MV-4-11 (cell line): ENCODE data around the gene CDYL.
A peak's percentile ranks its signal among the peaks of the same experiment; 100 is the strongest.

Experiments
- DNase-seq: peaks from one replicate; lab custom pipeline; 2025; lab: John Stamatoyannopoulos, UW

CDYL gene

DNA sequence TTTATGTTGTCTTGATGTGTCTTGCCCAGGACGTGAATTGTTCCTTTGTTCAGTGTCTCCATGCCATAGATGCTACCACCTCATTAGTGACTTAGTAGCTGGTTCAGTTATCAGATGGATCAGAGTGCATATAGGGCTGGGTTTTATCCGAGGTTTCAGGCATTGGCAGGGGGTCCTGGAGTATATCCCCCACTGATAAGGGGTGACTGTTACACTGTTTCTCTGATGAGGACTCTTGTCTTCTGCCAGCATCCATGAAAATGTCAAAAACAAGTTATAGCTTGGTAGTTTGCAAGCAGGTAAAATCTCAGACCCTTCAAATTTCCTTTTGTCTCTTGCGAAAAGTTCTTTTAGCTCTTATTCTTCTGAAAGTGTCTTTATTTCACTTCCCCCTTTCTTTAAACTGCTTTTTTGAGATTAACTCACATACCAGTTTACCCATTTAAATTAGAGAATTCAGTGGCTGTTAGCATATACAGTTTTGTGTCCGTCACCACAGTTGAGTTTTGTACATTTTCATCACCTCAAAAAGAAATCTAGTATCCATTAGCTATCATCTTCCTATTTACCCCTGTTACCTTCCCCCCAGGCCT, 109.2 kb downstream of the CDYL start:
- DNase-seq, result peak; percentile 49

DNA sequence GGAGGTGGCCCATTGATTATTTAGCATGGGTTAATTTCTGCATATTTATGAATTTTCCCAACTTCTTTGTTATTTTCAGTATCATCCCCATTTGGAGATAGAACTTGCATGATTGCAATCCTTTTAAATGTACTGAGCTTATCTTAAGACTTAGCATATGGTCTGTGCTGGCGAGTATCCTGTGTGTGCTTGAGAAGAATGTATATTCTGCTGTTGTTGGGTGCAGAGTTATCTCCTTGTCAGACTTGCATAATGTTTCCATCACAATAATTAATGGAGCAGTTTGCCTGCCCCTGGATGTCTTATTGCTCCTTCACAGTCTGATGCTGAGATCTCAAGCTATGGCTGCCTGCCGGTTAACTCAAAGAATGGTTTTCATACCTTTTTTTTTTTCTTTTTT, 112.6 kb downstream of the CDYL start:
- DNase-seq, result no peak

DNA sequence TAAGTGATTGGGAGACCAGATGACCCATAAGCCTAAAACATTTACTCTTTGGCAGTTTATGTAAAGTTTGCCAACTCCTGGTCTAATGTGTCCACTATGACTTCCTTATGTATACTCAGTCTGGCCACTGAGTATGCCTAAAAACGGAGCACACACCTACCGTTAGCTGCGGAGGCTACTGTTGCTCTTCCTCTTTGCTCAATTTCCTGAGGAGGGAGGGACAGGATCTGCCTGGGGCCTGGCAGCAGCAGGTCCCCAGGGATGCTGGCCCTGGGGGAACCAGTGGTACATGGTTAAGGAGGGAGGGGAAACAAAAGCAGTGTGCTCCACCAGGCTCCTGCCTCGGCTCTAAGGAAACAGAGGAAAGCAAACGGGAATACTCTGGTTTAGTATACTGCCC, 113.5 kb downstream of the CDYL start:
- peak; percentile 58 for DNase-seq

DNA sequence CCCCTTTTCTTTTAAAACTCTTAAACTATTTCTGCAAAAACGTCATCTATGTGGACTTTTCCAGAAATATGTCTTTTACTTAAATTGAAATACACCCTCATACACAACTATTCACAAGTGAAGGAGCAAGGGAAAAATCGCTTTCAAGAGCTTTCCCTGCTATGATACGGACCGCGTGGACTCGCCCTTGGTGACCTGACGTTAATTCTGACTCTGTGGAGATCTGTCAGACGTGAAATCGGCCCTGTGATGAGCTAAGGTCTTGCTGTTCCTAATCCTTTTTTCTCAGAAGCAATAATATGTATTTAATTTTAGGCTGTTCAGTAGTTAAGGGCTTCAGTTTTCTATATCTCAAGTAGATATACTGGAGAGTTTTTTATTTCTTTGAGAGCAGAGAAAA, 114.0 kb downstream of the CDYL start:
- no peak for DNase-seq

DNA sequence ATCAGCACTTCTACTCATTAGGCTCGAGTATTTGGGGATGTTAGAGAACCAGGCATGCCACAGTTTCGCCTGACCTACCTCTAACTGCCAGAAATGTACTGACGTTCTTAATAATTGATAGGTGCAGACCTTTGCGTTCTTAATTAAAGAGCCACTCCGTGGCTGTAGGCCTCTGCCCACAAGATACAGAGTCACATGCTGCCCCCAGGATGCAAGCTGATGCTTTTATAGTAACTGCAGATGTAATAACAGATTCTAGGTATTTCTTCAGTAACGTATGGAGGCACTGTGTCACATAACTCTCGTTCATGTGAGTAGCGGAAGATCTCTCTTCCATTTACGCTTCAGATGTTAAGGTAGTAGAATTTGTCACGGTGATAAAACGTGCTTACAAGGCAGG, 114.4 kb downstream of the CDYL start:
- no peak for DNase-seq

DNA sequence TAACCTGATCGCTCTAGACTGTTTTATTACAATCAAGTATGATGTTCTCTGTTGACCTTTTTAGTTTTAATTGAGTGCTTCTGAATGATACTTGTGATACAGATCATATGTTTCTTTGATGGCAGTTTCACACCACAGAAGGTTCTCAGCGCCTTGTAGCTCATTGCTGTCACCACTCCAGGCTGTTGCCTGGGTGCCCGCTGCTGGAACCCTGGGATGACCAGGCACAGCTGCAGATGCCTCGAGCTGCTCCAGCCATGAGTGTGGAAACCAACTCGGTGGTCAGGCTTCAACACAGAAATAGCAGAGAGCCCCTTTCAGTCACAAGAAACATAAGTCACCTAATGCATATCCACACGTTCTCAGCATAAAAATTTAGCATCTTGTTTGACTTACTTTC, 114.9 kb downstream of the CDYL start:
- no peak for DNase-seq

DNA sequence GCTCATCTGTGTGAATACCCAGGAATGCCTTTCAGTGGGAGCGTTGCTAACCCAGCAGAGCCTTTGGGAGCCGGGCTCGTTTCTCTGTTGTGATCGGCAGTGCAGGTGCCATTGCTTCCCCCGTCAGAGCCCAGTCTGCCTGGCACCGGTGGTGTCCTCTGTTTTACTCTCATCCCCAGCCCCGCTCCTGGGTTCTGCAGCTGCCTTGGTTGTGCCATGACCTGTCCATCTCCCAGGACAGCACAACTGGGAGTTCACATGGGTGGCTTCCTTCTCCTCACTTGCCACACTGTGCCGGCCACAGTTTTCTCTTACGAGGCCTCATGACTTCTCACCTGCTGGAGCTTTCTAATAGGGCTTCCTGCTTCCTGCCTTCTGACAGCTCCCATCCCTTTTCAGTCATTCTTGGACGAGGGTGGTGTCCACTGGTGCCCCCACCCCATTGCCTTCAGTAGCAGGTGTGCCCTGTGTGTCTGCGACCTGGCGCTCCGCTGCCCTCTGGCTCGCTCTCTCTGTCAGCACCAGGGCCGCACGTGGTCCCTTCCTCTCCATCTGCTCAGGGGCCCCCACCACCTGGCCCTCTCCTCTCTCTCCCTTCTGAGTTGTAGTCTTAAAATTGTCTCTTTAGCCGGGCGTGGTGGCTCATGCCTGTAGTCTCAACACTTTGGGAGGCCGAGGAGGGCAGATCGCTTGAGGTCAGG, 116.7 kb downstream of the CDYL start:
- no peak for DNase-seq

DNA sequence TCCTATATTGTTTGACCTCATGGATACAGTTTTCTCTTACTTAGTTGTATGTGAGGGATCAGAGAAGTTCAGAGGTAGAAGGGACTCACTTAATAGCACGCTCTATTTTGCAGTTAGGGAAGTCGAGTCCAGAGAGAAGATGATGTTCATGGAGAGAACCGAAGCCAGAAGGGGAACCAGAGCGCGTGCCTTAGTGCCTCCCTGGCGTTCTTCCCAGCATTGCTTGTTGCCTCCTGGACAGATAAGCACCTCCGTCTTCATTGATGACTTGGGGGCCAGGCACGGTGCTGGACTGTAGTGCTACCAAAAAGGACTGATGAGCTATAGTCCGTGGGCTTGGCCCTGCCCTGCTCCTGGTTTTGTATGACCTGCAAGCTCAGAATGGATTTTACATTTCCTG, 117.8 kb downstream of the CDYL start:
- no peak for DNase-seq

DNA sequence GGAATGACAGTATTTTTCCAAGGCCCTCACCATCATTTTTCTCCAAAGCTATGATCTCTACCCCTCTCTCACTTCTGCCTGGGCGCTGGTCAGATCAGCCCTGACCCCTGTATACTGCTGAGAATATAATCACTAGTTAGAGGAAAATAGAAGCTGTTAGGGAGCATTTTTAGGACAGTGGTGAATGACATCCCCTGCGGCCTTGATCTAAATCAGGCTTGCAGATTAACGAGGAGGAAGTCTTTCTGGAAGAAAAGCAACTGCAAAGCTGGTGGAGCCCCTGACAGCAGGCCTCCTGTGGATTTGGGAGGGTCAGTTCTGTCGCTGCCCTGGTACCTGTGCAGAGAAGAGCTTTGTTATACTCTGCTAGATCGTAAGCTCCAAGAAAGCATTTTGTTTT, 119.8 kb downstream of the CDYL start:
- DNase-seq, result peak; percentile 26

DNA sequence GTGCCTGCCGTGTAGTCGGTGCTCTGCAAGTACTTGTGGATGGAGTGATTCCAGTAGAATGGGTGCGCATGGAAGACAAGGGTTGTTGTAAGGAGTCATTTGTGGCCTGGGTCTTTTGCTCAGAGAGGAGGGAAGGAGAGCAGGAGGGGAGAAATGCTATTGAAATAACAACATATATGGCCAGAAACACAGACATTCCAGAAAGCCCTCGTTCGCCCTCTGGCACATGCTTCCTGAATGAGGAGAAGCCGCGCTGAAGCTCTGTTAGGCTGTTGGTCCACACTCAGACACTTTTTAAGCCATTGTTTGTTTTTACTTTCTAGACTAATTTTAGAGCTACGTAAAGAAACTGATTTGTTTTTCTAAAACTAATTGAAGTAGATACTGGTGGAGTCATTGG, 120.2 kb downstream of the CDYL start:
- DNase-seq, result no peak

DNA sequence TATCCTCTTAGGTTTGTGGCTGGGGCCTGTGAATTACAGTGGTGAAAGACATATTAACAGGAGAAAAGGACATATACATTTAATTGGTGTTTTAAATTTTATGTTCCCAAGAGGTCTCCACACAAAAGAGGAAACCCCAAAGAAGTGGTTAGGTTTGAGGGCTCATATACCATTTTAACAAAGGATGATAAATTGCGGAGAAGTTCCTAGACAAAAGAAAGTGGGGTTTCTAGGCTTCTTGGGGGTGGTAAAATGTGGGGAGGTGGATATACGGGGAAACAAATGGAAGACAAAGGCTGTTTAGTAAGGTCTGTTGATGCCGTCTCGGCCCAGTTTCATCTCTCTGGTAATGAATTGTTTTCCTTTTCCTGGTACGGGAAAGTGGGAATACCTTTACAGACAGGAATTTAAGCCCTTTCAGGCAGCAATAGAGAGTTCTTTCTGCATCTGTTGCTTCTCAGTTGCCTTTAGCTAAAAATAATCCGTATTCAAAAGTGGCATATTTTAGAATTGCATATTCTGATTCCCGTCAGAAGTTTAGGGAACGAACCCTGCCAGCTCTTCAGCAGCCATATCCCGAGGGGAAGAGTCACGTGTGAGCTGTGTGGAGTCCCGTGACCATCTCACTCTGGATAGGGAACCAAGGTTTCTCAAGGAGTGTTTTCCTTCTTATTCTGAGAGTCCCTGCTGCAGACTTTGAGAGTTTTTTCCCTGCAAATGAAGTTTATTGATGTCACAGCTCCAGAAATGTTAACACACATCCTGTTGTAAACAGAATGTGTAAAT, 123.2 kb downstream of the CDYL start:
- no peak for DNase-seq

DNA sequence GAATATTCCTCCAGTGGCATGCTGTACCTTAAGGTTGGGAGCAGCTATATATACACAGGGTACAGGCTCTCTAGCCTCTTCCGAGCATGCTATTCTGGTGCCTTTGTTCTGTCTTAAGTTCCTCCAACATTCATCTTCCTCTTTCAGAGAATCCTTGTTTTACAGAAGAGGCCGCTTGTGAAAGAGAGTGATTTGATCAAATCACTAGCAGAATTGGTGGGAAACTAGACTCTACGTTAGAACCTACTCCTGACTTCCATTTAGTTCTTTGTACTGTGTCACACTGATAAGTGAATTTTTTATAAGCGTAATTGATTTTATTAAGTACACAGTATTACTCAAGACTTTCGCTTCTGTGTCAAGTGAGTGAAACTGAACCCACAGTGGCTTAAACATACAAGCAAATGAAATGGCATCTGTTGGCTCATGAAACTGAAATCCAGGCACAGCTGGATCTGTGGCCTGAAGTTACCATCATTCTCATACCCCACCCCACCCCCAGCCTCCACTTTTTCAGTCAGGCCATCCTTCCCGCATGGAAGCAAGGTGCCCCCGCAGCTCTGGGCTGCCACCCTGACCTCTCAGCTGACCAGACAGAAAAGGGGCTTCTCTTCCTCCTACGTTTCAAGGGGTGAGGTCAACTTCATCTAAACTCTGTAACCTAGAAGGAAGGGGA, 125.3 kb downstream of the CDYL start:
- DNase-seq, result peak; percentile 91

DNA sequence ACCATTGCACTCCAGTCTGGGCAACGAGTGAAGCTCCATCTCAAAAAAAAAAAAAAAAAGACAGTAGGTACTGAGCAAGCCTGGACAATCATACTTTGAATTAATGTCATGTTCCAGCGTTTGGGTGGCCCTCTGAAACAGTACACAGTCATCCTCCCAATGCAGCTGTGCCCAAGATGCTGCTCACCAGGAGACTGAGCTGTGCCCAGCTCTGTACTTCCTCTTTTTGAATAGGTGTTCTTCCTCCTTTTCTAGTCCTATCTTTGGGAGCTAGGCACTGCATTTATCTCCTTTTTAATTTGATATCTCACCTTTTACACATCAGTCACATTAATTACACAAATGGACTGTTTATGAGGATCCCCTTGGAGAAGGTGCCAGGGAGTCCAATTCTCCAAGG, 126.2 kb downstream of the CDYL start:
- peak; percentile 75 for DNase-seq

DNA sequence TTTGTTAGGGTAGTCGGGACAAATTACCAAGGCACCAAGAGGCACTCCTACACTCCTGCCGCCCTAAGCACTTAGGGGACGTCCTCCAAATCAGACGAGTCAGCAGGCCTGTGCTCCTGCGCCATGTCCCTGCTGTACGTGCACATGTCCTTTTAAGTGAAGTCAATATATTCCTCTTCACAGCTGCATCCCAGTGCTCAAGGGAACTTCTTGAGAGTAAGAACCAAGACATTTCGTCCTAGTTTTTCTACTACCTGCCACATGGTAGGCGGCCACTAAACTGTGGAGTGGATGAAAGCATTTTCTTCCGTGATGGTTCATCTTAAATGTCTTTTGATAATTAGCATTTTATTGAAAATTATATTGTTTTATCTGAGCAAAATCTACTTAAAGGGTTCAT, 126.9 kb downstream of the CDYL start:
- DNase-seq, result no peak

DNA sequence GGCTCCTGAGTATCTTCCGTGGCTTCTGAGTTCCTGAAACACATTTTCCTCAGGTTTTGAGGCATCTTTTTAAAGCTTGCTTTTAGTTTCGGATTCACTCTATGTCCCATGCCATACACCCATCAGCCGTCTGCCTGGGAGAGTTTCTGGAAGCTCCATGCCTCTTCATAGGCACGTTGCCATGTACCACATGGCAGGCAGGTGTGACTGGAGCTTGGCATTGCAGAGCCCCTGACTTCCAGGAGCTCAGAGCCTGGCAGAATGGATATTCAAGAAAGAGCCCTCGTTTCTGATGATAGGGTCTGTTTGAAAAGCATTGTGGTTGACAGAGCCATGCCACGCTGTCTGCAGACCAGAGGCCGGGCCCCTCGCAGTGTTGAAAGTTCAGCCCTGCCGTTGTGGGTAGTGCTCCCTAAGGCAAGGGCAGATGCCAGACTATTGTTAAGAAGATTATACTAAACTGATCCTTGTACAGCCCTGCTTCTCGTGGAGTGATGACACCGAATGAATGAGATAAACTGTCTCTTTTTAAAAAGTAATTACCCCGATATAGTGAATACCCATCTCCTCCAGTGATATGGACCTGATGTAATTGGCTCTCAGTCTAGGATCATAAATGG, 127.7 kb downstream of the CDYL start:
- no peak for DNase-seq

DNA sequence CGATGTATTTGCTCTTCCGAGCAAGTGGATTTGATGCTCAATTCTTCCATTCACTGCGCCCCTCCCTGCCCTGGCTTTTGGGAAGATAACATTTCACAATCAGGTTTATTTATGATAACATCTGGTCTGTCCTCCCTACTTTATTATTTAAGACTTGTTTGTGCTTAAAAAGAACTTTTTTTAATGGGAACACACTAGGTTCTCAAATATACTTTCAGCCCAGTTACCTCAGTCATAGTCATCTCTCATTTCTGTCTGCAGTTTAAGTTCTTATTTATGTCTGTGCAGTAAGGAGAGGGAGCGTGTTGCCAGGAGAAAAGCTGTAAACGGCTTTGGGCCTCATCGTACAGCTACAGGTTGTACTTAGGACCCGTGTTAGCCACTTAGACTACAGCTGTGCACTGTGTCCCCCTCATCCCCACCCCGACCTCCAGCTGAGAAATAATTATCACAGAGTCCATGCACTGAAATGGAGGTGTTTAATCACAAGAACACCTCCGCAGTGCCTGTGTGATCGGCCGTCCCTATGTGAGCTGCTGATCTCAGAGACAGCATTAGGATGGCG, 128.3 kb downstream of the CDYL start:
- DNase-seq, result no peak

DNA sequence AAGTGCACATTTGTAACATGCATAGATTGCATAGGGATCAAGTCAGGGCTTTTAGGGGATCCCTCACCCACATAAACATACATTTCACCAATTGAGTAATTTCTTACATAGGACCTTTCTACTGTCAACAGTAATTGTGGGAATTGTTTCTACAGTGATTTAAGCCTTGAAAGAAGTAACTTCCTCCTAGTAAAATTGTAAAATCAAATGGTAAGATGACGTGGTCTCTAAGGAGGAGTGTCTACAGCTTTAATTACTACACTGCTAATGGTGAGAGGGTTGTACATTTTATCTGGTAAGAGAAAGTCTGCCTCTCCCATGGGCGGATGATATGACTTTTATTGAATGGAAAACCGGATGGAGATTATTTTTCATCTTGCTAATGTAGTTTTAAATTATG, 129.6 kb downstream of the CDYL start:
- peak; percentile 73 for DNase-seq

DNA sequence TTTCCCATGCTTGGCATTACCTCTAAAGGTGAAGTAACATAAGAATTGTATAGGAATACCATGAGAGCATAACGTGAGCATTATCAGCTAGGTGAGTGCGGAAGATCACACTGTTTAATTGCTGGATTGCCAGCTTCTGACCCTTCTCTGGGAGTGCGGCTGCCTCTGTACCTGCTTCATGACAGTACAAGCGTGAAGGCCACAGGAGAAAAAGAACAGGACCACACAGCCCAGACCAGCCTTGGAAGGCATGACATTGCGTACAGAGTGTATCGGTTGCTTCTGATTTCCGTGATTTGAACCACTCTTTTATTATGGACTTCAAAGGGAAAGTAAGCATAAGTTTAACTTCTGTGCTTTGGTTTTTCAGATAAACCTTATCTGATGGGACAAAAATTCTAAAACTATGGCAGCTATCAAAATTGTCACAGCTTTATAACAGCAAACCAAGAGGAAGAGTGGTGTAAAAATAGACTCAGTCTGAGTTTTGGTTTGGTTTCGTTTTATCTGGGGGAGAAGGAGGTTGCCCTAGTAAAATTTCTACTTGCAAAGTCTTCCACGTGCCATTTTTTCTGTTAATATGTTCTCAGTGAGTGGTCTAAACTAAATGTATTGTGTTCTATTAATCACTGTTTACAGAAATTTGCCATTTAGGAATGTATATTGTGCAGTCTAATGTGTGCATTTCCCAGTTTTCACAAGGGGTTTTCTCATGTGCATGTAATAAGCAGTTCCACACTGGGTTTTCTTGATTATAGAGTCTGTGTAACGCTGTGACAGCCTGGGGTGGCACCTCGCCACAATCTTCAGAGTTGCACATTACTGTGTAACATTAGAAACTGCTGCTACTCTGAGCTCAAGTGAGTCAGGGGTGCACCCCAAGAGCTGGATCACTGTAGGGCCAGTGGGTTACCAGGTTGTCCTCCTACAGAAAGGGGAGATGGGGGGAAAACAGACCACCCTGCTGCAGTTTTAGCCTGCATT, 130.4 kb downstream of the CDYL start:
- DNase-seq, result no peak

DNA sequence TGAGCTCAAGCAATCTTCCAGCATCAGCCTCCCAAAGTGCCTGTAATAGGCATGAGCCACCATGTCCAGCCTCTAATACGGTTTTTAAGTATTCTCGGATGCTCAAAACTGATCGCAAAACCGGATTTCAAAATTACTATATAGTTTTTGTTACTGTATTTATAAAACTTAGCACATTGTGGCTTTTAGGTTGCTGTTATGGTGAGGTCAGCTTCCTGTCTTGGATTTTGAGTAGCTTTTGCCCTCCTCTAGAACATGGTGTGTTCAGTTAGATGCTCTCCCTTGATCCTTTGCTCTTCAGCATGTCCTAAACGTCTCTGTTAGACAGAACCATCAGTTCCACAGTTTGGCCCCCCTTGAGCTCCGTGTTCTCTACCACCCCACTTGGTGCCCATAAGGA, 131.4 kb downstream of the CDYL start:
- DNase-seq, result no peak

DNA sequence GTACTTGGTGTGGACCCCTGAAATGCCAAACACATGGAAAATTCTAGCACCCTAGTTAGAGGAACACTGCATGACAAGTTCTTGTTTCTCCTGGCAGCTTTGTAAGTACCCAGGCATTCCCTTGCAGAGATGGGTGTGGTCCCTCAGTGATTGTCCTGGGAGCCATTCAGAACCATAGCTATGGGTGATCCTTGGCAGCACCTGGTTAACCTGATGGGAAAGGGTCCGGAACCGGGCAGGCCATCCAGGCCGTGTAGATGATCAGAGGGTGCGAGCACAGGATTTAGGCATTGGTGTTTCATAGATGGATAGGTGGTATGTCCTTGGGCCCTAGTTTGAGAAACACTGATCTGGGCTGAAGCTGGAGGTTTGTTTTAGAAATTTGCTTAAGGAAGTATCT, 131.9 kb downstream of the CDYL start:
- no peak for DNase-seq
